Smooth muscle cell of the brain vasculature (primary cell): ENCODE data around the gene RAB2B.
"Not testable (repeated sequence)": the region's sequence is repeated elsewhere in the genome, so short reads cannot be mapped to it uniquely, and the experiment has no call there.

Experiments used
- DNase-seq: peaks from one replicate; pipeline ENCODE4 v3.0.0-alpha.2; 2012; ENCODE audit warnings: low read depth, low spot score

The RAB2B gene

GRCh38 chr14:21494902-21495762, 18.4 kb upstream of the RAB2B start:
- no peak for DNase-seq

GRCh38 chr14:21486640-21487087, 9.9 kb upstream of the RAB2B start:
- DNase-seq: no peak

- no peak for DNase-seq
Measured at GRCh38 chr14:21476523-21476924, 235 bp downstream of the RAB2B start.

DNA sequence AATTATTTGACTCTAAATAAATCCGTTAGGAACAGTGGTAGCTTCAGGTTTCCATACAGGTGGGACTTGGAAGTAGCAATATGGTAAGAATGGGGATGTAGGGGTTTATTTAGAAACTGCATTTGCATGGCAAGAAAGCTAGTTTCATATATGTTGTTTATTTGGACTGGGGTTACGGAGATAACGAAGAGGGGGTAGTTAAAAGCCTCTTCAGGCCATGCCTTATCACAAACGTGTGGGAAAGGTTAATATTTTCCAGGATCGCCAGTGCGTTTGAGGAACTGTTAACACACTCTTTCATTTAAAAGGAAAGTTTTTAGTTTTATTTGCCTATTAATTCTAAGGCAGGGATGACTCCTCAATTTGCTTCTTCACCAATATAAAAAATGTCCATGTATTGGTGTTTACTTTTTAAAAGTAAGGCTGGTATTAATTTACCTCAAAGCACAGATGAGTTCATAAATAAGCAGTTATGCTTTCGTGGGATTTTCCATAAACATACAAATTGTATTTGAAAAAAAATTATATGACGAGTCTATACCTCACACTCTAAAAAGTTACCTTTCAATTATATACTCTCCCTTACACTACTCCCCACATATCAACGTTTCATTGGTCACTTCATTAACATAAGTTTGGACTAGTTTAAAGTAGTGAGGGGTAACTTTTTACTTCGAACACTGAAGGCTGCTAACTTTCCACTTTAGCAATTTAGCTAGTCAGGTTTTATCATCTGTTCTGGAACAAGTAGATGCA, 814 bp downstream of the RAB2B start:
- DNase-seq: no peak

GRCh38 chr14:21467616-21468015, 9.1 kb downstream of the RAB2B start:
- DNase-seq: no peak

DNA sequence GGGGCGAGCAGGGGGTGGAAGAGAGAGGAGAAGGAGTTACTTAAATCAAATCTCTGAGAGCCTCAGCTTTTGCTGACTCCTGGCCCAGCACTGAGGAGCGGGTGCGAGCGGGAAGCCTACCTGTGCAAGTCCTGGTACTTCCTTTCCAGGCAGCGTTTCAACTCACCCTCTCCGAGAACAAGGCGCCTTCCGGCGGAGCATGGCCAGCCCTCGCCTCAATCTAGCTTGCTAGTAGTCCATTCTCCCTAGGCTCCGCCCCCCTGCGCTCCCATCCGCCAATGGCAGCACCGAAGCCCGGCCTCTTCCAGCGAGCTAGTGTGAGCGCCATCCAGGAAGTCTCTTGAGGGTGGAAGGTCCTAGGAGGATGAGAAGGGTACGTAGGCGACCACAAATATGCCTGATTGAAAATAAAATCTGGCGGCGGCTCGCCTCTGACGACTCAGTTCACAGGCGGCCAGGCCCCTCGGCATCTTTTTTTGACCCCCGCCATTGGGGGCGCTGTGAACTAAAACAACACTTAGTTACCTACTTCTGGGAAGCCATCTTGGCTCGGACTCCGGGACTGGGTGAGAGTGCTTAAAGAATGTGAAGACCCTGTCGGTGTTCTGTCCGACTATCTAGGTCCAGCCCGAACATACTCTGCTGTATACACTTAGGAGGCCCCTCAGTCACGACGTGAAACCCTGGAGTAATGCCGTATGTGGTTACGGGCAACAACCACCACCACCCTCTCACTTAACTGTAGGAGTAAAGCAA, 20.7 kb downstream of the RAB2B start, which contains the start of gene CHD8:
CHD8 (minus strand) TSS at position 212 of the 756 bp plus-strand sequence. CDS start 24,480 bp downstream, outside the sequence.
- peak; percentile 99 for DNase-seq

DNA sequence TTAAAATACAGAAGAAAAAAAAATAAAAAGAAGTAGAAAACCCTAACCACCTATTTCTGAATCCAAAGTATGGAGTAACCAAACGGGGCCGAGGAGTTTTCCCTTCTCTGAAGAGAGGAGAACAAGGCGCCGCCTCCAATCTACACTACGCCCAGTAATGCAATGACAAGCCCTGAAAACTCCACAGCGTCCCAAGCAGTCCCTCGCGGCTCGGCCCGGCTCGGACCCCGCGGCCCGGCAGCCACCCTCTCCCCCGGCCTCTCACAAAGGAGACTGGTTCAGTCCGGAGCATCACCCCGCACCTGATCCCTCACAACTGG, 21.2 kb downstream of the RAB2B start:
- DNase-seq: no peak

DNA sequence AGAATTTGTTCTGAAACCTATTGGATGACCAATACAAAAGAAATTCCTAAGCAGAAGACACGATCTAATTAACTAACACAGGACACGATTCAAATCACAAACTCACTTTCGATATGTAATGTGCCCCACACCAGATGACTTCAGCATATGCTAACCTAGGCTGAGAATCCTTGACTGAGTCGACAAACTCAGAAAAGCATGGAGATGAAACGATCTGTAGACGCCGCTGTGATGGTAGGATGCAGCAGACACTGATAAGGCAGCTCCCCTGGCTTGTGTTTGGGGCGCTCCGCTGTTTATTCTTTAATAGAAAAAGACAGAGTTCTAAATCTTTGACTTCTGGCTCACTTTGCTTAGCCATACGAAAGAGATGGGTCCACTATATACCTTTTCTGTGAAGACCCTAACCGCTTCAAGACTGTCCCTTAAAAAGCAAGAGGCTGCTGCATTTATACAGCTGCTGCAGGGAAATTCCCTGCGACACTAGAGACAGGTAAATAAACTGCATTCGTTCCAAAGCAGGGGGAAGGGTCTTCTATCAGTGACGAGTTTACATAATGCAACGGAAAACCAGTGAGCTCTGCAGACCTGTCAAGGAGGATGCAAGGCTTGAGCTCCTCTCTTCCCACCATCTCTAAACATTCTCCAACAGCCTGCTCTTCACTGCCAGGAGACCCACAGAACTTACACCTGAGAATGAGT, 21.8 kb downstream of the RAB2B start:
- DNase-seq: no peak

GRCh38 chr14:21449899-21450216, 26.9 kb downstream of the RAB2B start:
- DNase-seq: no peak

- not testable (repeated sequence) for DNase-seq
Measured at GRCh38 chr14:21442657-21443056, 34.1 kb downstream of the RAB2B start.

GRCh38 chr14:21440859-21441258, 35.9 kb downstream of the RAB2B start:
- no peak for DNase-seq

DNA sequence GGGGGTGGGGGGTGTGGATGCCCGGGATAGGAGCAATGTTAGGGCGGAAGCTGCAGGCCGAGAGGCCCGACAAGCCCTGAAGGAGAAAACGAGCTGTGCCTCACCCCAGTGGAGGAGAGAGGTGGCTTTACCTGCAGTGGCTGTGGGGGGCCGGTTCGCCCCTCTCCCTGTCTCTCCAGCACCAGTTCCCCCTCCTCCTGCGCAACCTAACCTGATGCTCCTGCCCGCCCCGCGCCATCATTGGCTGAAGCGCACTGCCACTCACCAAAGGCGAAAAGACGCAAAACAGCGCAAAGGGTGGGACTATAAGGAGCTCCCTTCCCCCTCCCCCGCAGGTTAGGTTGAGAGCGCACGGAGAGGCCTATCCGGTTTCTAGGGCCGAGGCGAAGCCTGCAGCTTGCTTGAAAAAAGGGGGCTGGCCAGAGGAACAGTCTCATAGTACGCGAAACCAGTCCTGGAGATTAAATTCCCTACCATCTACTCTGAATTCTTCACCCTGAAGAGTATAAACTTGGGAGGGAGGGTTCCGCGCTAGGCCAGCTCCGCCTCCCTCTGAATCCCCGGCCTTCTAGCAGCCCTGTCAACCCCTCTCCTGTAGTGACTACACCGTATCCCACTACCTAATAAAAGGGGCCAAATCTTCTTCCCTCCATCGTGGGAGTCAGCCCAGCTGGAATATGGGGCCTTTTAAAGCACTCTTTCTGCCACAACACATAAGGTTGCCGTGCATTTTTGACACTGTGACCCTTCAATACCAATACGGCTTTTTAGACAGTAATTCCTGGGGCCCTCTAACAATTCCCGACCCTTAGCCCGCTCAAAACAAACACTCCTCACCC, 39.5 kb downstream of the RAB2B start:
- DNase-seq: peak; percentile 98

DNA sequence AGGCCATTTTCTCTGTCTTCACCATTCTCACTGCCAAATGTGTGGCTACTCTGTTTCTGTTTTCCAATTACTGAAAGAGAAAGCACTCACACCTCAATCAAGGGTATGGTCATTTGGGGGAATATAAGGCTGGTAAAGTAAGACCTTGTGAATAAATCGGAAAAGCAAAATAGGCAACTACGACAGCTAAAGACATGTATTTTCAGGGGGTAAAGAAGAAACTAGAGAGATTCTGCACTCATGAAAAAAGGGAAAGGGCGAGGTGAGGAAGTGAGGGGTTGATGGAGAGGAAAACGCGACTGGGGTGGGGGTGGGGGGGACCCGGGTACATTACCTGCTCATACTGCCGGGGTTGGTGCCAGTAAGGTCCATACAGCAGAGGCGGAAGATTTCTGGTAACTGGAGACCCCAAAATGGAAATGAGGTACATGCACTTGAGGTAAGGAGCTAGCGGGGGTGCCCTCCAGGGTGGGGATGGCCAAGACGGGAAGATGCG, 40.1 kb downstream of the RAB2B start:
- DNase-seq: no peak

- no peak for DNase-seq
Measured at GRCh38 chr14:21431126-21431525, 45.6 kb downstream of the RAB2B start.

DNA sequence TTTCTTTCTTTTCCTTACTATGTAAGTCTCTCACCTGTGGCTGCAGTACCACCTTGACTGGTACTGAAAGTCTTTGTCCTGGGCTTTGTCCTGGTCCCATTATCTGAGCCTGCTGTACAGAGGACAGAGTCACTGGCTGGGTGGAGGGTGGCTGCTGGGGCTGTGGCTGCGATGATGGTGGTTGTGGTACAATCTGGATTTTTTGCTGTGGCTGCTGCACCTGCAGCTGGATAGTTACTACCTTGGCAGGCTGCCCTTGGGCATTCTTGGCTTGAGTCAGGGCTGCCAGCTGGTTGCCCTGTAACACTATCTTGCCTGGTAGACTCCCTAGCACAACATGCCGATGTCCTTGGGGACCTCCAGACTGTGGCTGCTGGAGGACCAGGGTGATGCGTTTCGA, 47.8 kb downstream of the RAB2B start:
- DNase-seq: no peak

DNA sequence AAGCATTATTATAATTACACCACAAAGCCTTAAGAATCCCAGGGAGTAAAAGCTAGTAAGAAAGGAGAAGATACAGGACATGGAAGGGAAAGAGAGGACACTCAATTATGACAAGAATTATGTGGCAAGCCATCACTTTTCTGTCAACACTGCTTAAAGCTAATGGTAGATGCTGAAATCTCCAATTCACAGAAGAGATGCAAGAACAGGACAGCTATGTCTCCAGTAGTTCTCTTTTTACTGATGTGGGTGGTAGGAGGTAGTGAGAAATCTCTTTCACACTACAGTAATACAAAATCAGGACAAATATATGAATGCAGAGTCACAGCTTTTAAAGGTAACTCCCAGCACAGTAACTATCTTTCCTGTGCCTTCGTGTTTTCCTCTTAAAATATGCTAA, 50.1 kb downstream of the RAB2B start:
- DNase-seq: no peak

GRCh38 chr14:21419528-21419927, 57.2 kb downstream of the RAB2B start:
- DNase-seq: no peak

- no peak for DNase-seq
Measured at GRCh38 chr14:21415329-21415728, 61.4 kb downstream of the RAB2B start.

DNA sequence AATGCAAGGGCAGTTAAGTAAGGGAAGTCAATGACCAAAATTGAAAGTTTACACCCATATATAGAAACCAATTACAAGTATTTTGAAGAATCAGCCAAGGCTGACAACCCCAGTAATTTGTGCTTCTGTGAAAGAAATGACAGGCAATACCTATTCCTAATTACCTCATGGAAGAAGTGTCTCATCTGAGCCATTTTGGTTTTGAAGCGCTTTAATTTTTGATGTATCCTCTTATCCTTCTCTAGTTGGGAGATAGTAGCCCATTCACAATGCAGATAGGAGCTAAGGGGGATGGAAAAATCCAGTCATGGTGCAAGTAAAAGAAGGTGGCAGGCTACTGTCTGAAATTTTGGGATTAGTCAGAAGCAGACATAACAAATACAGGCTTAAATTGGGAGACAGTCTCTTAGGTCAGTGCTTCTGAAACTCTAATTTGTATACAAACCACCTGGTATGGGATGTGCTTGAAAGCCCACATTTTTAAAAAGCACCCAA, 62.6 kb downstream of the RAB2B start:
- DNase-seq: no peak
